PC-9 (cell line): ENCODE data around the gene CDYL2. TPM values are rescaled to one million over a fixed set of nuclear protein-coding genes. Genes with fewer than 3 reads are reported as not detected.

Source experiments
- BruUV-seq: library from RNA; stranded (reverse); fragments of 400-500 nt; replicated peaks from 2 replicates; lab custom pipeline; 2021; lab: Mats Ljungman, UMichigan
- CTCF ChIA-PET: fragments of 300-600 bp; sonication (Branson Sonifier 250); formaldehyde crosslinking; loops from one replicate; lab custom pipeline; 2022; ENCODE audit warnings: antibody characterized with exemption; lab: Charles Lee
- POLR2A ChIA-PET: fragments of 300-600 bp; sonication (Branson Sonifier 250); formaldehyde crosslinking; loops from one replicate; lab custom pipeline; 2022; ENCODE audit warnings: antibody characterized with exemption; ENCODE audit not compliant: unreplicated experiment; lab: Charles Lee
- DNase-seq, 2 experiments: peaks; one replicate each; pipeline versions ENCODE4 v3.0.0 to v3.0.0-alpha.2; 2015 to 2022; ENCODE audit warnings: mixed read lengths in 1 of 2
- H2AFZ ChIP-seq: fragments of 200-600 bp; sonication (generic); 2 replicates; pipeline ENCODE4 v1.8.1; 2017; ENCODE audit warnings: antibody characterized with exemption
- H3F3A ChIP-seq: fragments of 200-600 bp; sonication (generic); 2 replicates; pipeline ENCODE4 v1.8.1; 2017; ENCODE audit warnings: antibody characterized with exemption, mild to moderate bottlenecking, low read depth; ENCODE audit not compliant: insufficient read depth
- H3K27ac ChIP-seq: fragments of 200-600 bp; sonication (generic); 2 replicates; pipeline ENCODE4 v1.6.1; 2016; ENCODE audit warnings: mixed run types
- H3K27me3 ChIP-seq: fragments of 200-600 bp; sonication (generic); 2 replicates; pipeline ENCODE4 v1.6.1; 2016; ENCODE audit warnings: low read depth, mixed run types; ENCODE audit not compliant: insufficient read depth
- H3K36me3 ChIP-seq: fragments of 200-600 bp; sonication (generic); 2 replicates; pipeline ENCODE4 v1.6.1; 2016; ENCODE audit warnings: low read depth, mixed run types
- H3K4me1 ChIP-seq: fragments of 200-600 bp; sonication (generic); replicated peaks from 2 replicates; pipeline ENCODE4 v1.6.1; 2016; ENCODE audit warnings: mixed run types; ENCODE audit not compliant: insufficient read depth
- H3K4me2 ChIP-seq: fragments of 200-600 bp; sonication (generic); 2 replicates; pipeline ENCODE4 v1.6.1; 2017; ENCODE audit warnings: mixed run types
- H3K4me3 ChIP-seq: fragments of 200-600 bp; sonication (generic); 2 replicates; pipeline ENCODE4 v1.6.1; 2016; ENCODE audit warnings: mixed run types
- H3K79me2 ChIP-seq: fragments of 200-600 bp; sonication (generic); 2 replicates; pipeline ENCODE4 v1.6.1; 2017; ENCODE audit warnings: low read depth, mixed run types
- H3K9me2 ChIP-seq: fragments of 200-600 bp; sonication (generic); 2 replicates; pipeline ENCODE4 v1.8.1; 2017; ENCODE audit warnings: mild to moderate bottlenecking; ENCODE audit not compliant: insufficient read depth
- H3K9me3 ChIP-seq: fragments of 200-600 bp; sonication (generic); 2 replicates; pipeline ENCODE4 v1.8.1; 2016; ENCODE audit warnings: low read depth; ENCODE audit not compliant: insufficient read depth
- H4K20me1 ChIP-seq: fragments of 200-600 bp; sonication (generic); 2 replicates; pipeline ENCODE4 v1.8.1; 2017; ENCODE audit not compliant: insufficient read depth
- EZH2 ChIP-seq: fragments of 200-600 bp; sonication (generic); IDR thresholded peaks from 2 replicates; pipeline ENCODE4 v1.8.0; 2017; ENCODE audit warnings: antibody characterized with exemption, low read depth
- intact Hi-C: fragments of 100-400 bp; cut with micrococcal nuclease; formaldehyde crosslinking; loops from one replicate; pipeline ENCODE4 v1.10.0; 2022; ENCODE audit not compliant: unreplicated experiment
- total RNA-seq: library from RNA; stranded (reverse); gene quantifications from 2 replicates; pipeline ENCODE4 v1.2.3, GENCODE V29; 2021
- TF ChIP-seq, protein P1 (sequence below): fragments of 200-600 bp; sonication (generic); conservative IDR thresholded peaks from 2 replicates; pipeline ENCODE4 v1.6.1; 2017; ENCODE audit warnings: mixed run types, antibody characterized with exemption, mild to moderate bottlenecking, moderate library complexity

The CDYL2 gene
- total RNA-seq, 1 experiment from 2014 or later = 3.3 TPM

GRCh38 chr16:80775450-80775849 lies 28.9 kb downstream of the CDYL2 start:
- intact Hi-C loops = no loop called here
- no peaks in the 10 kb centered on the region for H3F3A ChIP-seq
- H2AFZ ChIP-seq = no peak overlapping the region
- H4K20me1 ChIP-seq = no peaks in the 10 kb centered on the region
- H3K4me2 ChIP-seq = no peak overlapping the region
- no peaks in the 10 kb centered on the region for H3K36me3 ChIP-seq
- TF ChIP-seq EZH2 = no peak
- TF ChIP-seq, protein P1, sequence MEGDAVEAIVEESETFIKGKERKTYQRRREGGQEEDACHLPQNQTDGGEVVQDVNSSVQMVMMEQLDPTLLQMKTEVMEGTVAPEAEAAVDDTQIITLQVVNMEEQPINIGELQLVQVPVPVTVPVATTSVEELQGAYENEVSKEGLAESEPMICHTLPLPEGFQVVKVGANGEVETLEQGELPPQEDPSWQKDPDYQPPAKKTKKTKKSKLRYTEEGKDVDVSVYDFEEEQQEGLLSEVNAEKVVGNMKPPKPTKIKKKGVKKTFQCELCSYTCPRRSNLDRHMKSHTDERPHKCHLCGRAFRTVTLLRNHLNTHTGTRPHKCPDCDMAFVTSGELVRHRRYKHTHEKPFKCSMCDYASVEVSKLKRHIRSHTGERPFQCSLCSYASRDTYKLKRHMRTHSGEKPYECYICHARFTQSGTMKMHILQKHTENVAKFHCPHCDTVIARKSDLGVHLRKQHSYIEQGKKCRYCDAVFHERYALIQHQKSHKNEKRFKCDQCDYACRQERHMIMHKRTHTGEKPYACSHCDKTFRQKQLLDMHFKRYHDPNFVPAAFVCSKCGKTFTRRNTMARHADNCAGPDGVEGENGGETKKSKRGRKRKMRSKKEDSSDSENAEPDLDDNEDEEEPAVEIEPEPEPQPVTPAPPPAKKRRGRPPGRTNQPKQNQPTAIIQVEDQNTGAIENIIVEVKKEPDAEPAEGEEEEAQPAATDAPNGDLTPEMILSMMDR = no peak
- ChIA-PET CTCF (no interaction called here), POLR2A (no interaction called here)
- H3K9me3 ChIP-seq = no peaks in the 10 kb centered on the region
- no peak overlapping the region for H3K27ac ChIP-seq
- BruUV-seq = no TSS peak
- no peaks in the 10 kb centered on the region for H3K79me2 ChIP-seq
- H3K9me2 ChIP-seq = no peaks in the 10 kb centered on the region
- H3K4me3 ChIP-seq = no peak overlapping the region
- no peaks in the 10 kb centered on the region for H3K4me1 ChIP-seq
- no peak for DNase-seq
- H3K27me3 ChIP-seq = peaks cover 9% of the 10 kb centered on the region; the same call in 1 of the 2 replicates

GRCh38 chr16:80766798-80767197 lies 37.6 kb downstream of the CDYL2 start:
- Histone ChIP-seq H3K27me3 (peaks cover 20% of the 10 kb centered on the region; the same call in 1 of the 2 replicates), H3K27ac (no peak overlapping the region), H3K4me3 (no peak overlapping the region), H3K4me2 (no peak overlapping the region), H3K9me2 (no peaks in the 10 kb centered on the region), H3K4me1 (no peaks in the 10 kb centered on the region), H4K20me1 (no peaks in the 10 kb centered on the region), H3K36me3 (no peaks in the 10 kb centered on the region), H3F3A (no peaks in the 10 kb centered on the region), H3K79me2 (no peaks in the 10 kb centered on the region), H3K9me3 (no peaks in the 10 kb centered on the region), H2AFZ (no peak overlapping the region)
- intact Hi-C loops = no loop called here
- TF ChIP-seq, protein P1 = no peak
- no peak for TF ChIP-seq EZH2
- BruUV-seq = no TSS peak
- DNase-seq = no peak
- POLR2A ChIA-PET = no interaction called here
- CTCF ChIA-PET = no interaction called here

DNA sequence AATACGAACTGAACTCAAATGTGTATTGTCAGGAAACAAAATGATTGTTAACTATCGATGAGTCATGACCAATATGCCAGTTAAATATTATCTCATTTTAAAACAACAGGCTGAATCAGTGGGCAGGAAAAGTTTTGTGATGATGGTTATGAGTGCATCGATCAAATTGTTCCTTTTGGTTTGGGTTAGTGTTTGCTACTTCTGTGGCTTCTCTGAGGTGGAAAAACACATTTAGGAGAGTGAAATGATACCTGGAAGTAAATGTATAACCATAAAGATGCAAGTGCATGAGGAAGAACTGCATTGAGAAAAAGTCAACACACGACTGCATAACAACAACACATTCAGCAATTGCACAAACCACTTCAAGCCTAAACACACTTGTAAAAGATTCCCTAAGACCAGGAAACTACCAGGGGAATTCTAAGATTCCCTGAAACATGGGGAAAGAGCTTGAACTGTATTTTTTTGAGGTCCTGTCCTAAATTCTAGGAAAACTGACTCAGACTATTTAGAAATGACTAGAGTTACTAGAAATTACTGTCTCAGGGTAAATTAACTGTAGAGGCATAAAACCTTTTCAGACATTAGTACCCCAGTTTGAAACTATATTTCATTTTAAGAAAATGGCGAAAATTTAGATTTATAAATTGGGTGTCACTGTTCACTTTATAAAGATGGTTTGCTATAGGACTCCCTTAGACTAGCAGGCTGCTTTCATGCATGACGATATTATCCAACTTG lies 44.8 kb downstream of the CDYL2 start:
- no peaks in the 10 kb centered on the region for H3K36me3 ChIP-seq
- TF ChIP-seq, protein P1 = no peak
- TF ChIP-seq EZH2 = no peak
- intact Hi-C loops = no loop called here
- no peaks in the 10 kb centered on the region for H4K20me1 ChIP-seq
- H3K4me2 ChIP-seq = no peak overlapping the region
- BruUV-seq = no TSS peak
- ChIA-PET CTCF (no interaction called here), POLR2A (no interaction called here)
- H3K27me3 ChIP-seq = peaks cover 6% of the 10 kb centered on the region; the same call in 1 of the 2 replicates
- H3K9me2 ChIP-seq = no peaks in the 10 kb centered on the region
- no peak overlapping the region for H2AFZ ChIP-seq
- H3K79me2 ChIP-seq = no peaks in the 10 kb centered on the region
- no peak overlapping the region for H3K4me3 ChIP-seq
- no peak overlapping the region for H3K27ac ChIP-seq
- no peaks in the 10 kb centered on the region for H3K9me3 ChIP-seq
- no peaks in the 10 kb centered on the region for H3F3A ChIP-seq
- H3K4me1 ChIP-seq = no peaks in the 10 kb centered on the region
- DNase-seq = no peak
